Activated CD4-positive, alpha-beta T cell treated with anti-CD3 and anti-CD28 coated beads, Interleukin-2, amount 50 U/mL, for 24 hours (primary cell): Measurements from ENCODE around the gene RNF20.
"Not testable (repeated sequence)": the region's sequence is repeated elsewhere in the genome, so short reads cannot be mapped to it uniquely, and the experiment has no call there.

ENCODE experiments used
- DNase-seq, 2 donors: peaks; one replicate each; pipeline ENCODE4 v3.0.0-alpha.2; 2020; ENCODE audit warnings: low read depth in 1 of 2, low spot score in 1 of 2

Gene RNF20

DNA sequence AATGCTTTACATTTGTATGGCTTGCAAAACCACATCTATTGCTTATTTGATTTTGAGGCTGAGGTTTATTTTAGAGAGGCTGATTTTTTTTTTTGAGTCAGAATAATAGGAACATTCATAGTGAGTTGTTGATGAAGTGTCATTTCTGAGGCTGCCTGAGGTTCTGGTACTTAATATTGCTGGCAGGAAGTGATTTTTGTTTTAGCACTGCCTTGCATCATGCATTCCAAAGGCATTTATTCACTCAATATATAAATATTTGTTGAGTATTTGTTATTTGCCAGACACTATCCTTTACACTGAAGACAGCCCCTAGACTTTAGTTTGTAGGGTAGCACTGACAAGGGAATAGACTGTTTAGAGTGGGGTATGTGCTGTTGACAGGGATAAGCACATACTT is 2.7 kb downstream of the RNF20 start:
- DNase-seq, result no peak

DNA sequence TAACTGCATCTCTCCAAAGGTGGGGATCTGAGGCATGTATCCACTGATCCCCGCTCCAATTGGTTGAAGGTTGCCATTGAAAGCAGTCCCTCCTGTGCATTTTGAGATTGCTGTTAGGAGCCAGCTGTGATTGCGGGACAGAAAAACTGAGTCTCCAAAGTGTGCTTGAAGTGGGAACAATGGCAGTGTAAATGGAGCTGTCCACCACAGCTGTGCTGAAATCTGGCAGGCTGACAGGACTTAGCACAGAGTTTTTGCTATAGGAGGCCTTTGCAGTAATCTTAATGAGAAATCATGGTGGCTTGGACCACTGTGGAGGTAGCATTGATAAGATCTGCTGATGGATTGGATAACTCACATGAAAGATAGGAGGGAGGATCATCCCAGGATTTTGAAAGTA is 3.3 kb downstream of the RNF20 start:
- DNase-seq, result no peak

DNA sequence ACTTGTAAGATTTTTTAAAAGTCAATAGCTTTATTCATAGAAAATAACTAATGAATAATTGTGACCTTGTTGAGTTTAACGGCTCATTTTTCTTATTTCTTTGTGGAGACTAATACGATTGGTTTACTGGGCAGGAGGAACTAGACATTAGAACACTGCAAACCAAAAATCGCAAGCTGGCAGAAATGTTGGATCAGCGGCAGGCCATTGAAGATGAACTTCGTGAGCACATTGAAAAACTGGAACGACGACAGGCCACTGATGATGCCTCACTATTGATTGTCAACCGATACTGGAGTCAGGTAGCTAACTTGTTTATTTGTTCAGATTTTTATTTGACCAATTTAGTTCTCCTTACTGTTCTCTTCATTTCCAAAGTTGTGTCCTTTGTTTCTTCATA is 6.4 kb downstream of the RNF20 start:
- DNase-seq, result no peak

DNA sequence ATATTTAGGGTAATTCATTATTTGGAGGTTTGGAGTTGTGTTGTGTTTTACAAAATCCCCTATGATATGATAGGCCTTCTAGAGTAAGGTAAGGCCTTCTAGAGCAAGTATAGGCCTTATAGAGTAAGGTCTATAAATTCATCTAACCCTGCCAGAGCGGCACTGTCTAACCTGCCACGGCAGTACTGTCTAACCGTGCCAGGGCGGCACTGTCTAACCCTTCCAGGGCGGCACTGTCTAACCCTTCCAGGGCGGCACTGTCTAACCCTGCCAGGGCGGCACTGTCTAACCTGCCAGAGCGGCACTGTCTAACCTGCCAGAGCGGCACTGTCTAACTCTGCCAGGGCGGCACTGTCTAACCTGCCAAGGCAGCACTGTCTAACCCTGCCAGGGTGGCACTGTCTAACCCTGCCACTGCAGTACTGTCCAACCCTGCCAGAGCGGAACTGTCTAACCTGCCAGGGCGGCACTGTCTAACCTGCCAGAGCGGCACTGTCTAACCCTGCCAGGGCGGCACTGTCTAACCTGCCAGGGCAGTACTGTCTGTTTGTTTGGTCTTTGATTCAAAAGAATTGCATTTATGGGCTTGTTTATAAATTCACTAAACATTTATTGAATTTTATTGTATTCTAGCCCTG is 9.6 kb downstream of the RNF20 start:
- no peak for DNase-seq

DNA sequence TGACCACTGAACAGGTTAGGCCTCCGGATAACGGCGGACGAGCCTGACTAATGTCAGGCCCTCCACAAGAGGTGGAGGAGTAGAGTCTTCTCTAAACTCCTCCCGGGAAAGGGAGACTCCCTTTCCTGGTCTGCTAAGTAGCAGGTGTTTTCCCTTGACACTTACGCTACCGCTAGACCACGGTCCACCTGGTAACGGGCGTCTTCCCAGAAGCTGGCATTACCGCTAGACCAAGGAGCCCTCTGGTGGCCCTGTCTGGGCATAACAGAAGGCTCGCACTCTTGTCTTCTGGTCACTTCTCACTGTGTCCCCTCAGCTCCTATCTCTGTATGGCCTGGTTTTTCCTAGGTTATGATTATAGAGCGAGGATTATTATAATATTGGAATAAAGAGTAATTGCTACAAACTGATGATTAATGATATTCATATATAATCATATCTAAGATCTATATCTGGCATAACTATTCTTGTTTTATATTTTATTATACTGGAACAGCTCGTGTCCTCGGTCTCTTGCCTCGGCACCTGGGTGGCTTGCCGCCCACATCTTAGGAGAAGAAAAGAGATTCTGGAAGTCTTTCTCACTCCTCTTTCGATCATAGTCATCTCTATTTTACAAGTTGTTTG is 15.9 kb downstream of the RNF20 start:
- DNase-seq, result not testable (repeated sequence)

DNA sequence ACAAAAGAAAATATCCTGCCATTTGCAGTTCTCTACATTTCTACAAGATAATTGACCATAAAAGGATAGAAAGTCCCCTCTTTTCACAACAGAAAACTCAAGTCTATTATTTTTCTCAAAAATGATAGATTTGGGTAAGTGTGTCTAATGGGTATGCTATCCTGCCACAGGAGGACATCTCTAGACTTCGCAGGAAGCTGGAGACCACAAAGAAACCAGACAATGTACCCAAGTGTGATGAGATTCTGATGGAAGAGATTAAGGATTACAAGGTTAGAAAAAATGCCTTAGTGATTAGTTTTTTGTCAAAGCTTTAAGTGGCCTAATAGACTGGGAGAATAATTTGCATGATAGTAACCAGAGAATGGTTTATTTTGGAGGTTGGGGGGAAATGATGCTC is 28.1 kb downstream of the RNF20 start:
- no peak for DNase-seq

DNA sequence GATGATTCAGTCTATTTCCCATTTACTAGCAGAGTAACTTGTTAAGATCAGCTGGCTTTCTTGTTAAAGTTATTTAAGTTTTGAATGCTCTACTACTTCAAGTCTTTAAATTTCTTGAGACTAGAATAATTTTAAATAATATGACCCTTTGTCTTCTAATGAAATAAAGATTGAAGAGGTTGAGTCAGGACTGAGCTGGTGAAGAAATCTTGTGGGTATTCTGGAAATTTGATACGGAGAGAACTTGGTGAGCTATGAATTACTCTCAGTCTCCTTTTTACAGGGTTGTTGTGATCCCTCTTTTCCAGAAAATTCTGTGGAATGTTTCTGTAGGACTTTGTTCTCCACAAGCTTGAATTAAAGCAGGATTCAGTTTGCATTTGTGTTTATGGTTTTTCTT is 29.3 kb downstream of the RNF20 start:
- no peak for DNase-seq

DNA sequence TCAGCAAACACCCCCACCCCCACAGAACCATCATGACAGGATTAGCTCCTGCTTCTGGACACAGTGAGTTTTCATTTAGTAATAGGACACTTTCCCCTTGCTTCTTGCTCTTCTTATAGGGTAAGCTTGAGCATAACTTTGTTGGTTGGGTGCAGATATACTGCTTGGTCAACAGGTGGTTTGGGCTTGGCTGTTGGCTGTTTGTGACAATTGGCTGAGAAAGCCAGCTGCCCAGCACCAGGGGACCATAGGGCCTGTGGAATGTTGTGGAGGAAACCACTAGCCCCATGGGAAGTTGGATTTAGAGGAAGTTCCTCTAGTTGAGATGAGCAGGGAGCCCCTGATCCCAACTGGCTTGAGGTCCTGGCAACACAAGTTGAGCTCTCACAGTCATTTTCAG is 30.6 kb downstream of the RNF20 start:
- DNase-seq, result no peak

DNA sequence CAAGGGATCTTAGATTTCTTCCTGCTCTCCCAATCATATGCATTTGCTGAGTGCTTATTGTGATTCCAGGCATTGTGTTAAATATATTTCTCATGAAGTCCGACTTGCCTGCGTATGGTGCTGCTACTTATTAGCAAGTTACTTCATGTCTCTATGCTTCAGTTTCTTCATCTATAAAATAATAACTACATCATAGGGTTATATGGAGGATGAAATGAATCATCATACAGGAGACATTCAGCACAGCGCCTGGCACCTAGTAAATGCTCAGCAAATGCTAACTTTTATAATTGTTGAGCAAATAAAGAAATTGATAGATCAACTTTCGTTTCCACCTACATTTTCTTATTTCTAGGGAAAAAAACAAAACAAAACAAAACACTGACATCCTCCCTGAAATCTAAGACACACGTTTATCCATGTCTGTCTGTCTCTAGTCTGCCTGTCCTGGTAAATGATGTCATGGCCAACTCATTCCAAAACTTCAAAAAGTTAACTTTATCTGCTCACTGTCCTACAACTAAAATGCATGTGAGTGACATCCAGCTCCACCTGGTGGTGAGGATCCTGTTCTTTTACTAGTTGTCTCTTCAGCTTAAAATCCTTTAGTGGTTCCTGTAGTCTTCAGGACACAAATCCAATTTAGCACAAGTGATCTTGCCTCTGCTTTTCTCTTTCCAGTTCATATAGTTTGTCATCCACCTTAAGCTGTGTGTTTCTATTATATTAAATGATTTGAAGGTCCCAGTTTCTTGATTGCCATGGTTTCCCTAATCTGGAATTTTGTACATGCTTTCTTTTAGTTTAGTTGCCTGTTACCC is 33.5 kb downstream of the RNF20 start:
- DNase-seq, result peak in 1 of 2 donors; percentile 18

DNA sequence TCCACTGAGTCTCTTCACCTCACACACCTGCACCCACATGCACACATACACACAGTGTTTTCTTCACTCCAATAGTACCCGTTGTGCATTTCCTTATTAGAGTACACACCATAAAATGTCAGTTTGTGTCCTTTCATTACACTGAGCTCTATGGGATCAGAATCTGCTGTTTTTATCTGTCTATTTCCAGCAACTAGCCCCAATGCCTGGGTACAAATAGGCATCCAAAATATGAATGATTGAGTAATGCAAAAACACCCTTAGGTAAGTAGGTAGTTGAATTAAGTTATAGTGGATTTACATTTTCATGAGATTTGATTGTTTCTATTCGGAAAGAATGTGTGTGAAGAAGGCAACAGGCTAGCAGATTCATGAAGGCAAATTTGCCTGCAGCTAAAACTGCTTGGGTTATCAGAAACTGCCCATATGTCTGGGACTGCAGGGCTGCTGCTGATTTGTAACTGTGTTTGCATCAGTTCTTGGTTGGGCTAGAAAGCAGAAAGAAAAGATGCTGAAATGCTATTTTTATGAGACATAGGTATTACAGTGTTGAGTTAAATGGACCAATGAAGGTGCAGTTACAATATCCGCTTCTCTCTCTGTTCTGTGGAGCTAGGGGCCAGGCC is 34.2 kb downstream of the RNF20 start:
- DNase-seq, result no peak

DNA sequence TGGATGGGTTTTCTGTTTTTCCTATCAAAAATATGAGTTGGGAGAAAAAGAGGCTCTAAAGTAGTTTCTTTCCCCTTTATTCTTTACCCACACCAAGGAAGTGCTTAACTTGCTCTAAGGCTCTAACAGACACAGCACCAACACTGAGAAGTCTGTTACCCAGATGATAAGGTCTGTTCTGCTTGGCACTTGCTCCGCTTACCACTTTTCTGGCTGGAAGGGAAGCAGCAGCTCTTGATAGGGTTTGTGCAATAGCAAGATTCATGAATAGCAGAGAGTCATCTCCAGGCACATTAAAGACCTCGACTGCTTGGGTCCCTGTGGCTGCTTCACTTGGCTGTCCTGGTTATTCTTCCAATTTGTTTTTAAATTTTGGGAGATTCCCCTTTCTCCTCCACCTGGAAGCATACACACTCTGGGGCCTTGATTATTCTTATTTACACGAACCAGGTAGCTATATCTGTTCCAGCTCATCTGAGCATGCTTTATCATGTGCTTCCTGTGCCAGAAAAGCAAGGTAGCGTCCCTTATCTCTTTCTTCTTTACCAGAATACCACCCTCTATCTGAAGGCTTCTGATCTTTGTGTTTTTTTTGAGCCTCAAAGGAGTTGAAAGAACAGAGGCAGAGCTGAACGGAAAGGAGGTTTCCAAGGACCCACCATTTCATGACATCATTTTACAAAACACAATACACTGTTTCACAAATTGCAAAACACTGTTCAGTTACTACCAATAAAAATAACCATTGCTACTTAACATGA is 36.3 kb downstream of the RNF20 start:
- DNase-seq, result no peak

DNA sequence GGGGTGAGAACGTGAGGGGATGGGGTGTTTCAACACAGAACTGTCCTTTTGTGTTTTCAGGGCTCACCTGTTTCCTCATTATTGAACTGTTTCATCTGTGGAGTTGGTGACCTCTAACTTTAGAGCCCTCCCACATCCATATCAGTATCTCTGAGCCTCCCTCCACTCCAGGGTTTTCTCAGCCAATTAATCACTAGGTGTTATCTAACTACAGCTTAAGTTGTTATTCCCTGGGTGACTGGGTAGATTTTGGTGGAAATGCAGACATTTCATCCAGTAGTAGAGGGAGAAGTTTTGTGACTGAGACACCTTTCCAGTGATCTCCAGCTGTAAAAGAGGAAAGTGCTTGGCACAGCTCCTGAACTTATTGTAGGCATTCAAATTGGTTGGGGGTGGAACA is 37.5 kb downstream of the RNF20 start:
- DNase-seq, result no peak

DNA sequence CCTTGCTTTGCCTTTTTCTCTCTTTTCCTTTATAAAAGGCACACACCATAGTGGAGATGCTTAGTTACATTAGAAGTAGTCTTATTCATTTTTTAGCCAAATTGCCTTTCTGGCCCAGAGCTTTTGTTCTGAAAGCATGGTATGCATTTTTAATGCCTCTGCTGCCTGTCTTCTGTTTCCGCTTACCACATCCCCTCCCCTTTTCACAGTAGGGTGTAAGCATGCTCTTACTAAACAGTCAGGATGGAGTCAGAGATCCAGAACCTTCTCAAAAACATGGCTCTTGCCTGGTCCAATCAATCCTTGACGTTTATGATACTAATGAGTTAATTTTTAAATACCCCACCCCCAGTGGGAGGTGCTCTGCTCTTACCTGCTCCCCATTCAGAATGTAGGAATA is 38.7 kb downstream of the RNF20 start:
- no peak for DNase-seq

DNA sequence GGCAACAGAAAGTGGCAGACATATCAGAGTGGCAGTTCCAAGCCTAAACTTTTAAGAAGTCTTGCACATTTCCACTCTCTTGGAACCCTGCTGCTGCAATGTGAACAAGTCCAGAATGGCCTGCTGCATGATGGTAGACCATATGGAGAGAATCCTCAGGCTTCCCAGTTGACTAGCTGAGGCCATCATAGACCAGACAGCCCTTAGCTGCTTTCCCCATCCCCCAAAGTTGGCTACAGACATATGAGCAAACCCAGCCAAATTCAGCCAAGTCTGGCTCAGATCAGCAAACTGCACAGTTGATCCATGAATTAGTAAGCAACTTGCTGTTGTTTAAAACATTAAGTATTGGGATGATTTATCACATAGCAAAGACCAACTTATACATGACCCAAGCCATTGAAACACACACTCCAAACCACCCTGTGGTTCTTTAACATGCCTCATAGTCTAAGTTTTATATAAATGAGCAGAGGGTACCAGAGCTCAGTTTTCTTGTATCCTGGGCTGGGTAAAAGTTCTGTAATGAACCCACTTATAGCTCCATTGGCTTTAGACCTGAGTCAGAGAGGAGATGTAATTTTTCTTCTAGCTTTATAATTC is 41.2 kb downstream of the RNF20 start:
- no peak for DNase-seq

DNA sequence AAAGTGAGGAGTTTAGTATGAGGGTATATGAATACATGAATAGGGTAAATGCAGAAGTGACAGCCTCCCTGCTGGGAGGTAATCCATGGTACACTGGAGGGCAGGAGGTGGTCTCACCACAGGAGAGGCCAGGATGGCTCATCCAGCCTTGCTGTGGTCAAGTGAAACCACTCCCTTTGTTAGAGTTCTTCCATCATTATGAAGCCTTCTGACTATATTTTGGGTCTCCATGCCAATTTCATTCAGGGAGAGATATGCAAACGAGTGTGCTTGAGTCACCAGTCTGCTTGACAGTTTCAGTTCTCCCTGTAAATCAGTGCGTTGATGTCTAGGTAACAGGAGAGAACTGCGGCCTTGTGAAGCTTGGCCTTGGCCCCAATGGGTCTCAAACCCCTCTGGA is 44.7 kb downstream of the RNF20 start:
- no peak for DNase-seq

DNA sequence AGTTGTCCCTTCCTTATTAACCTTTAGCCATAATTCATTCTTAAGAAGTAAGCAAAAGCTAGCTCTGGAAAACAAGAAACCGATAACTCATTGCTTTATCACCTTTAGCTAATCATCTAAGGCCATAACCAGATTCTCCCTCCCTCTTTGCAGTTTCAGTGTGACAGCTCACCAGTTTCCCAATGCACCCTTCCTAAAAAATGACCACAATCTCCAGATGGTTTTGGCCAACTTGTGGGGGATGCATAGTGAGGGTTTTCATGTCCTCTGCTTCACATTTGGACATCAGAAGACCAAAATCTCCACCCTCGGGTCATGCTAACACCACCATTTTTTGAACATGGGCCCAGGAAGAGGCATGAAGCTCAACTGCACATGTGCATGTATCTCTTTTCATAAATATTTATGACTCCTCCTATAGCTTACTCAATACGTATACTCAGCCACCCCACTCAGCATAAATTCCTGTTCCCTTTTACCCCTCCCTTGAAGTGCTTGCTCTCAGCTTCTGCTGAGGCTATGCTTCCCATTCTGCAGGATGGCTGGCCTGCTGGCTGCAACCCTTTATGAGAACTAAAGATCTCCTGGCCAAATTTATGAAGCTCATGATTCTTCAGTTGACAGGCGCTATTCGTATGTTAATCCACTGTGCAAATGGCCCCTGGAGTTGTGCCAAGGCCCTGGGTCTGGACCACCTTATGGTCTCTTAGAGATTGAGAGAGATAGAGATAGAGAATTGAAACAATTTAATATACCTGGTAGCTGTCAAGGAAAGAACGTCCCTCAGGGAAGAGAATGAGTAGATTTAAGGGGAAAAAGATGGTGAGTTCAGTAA is 46.3 kb downstream of the RNF20 start:
- DNase-seq, result no peak

DNA sequence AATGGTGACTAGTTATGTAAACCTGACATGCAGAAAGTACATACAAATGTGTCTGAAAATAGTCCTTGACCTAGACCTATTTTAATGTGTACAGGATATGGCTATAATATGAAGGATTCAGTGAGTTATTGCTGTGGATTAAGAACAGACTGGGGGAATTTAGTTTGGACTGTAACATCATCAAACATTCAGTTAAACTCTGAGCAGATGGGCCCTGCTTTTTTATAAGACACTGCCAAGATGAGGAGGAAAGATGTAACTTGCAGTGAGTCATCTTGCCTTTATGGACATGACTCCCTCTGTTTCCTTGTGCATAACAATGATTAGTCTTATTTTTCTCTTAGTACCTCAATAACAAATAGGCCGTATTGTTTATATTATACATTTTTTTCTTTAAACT is 48.9 kb downstream of the RNF20 start:
- DNase-seq, result no peak

DNA sequence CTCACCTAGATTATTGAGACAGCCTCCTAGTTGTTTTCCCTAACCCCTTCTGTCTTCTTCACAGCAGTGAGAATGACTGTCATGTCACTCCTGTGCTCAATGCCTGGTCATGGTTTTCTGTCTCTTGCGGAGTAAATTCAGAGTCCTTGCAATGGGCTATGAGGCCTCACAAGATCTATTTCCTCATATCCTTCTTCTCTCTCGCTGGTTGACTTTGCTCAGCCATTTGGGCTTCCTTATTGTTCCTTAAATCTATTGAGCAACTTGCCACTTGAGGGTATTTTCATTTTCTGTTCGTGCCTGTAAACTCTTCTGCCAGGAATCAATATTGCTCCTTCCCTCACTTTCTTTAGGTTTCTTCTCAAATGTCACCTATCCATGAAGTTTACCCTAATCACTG is 52.1 kb downstream of the RNF20 start:
- DNase-seq, result no peak

DNA sequence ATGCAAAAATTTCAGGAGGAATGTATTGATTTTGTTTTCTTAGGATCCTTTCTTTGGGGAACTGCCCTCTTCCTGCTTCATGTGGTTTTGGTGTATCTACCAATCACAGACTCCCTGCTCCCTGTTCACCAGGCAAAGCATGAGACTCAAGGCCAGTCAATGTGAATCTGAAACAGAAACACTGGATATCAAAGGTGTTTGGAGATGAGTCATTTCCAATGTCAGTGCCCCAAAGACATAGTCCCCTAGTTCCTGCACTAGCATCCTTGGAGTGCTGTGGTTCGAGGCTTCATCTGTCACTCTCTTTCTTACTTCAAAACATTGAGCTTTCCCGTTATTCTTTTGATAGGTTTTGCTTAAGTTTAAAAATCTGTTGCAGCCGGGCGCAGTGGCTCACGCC is 53.0 kb downstream of the RNF20 start:
- DNase-seq, result no peak
